Measurements from ENCODE around the gene SLC25A40.

The SLC25A40 gene

DNA sequence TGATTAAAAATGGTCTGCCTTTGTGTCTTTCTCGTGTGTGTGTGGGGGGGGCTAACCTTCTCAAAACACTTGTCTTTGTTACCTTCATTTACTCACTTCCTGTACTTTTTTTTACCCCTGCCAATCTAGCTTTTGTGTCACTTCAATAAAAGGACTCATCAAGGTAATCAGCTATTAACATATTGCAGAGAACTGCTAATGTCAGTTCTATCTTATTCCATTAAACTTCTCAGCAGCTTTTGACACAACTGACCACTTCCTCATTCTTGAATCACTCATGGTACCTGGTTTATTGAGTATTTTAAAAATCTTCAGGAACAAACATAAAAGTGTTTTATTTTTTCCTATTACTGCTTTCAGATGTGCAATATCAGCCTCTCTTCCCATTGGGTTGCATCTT, 59.8 kb downstream of the SLC25A40 start:
- H3K4me3 ChIP-seq (ENCODE audit: low read depth, low read length), result no peak overlapping the region
- ChIA-PET POLR2A (no interaction called here), CTCF (no interaction called here)
- TF ChIP-seq, protein P1, sequence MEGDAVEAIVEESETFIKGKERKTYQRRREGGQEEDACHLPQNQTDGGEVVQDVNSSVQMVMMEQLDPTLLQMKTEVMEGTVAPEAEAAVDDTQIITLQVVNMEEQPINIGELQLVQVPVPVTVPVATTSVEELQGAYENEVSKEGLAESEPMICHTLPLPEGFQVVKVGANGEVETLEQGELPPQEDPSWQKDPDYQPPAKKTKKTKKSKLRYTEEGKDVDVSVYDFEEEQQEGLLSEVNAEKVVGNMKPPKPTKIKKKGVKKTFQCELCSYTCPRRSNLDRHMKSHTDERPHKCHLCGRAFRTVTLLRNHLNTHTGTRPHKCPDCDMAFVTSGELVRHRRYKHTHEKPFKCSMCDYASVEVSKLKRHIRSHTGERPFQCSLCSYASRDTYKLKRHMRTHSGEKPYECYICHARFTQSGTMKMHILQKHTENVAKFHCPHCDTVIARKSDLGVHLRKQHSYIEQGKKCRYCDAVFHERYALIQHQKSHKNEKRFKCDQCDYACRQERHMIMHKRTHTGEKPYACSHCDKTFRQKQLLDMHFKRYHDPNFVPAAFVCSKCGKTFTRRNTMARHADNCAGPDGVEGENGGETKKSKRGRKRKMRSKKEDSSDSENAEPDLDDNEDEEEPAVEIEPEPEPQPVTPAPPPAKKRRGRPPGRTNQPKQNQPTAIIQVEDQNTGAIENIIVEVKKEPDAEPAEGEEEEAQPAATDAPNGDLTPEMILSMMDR (IDR thresholded peaks at IDR 0.05; ENCODE audit: insufficient read depth, low read length, missing control alignments), result no peak
- DNase-seq (ENCODE audit: low read depth, low spot score), result no peak

DNA sequence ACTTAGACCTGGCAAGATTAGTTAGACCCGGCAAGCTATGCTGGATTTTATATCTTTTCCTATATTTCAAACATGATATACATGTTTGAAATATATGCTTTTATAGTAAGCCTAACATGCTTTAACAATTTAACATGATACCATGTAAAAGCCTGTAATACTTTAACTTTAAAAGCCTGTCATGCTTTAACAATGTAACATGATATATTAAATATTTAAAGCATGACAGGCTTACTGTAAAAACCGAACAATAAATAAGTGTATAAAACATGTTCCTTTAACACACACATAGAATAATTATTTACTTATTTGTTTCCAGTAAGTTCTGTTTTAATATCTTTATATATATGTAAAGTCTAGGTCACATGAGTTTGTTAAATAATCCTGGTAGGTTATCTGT, 65.4 kb downstream of the SLC25A40 start:
- no peak for DNase-seq (ENCODE audit: low read depth, low spot score)
- TF ChIP-seq, protein P1 (IDR thresholded peaks at IDR 0.05; ENCODE audit: insufficient read depth, low read length, missing control alignments), result no peak
- CTCF ChIA-PET, result interaction anchor here (2.9 kb wide), 1 partner anchor 13 kb away, joined by 15 read pairs; no protein-coding TSS in a partner anchor
- H3K4me3 ChIP-seq (ENCODE audit: low read depth, low read length), result no peak overlapping the region
- POLR2A ChIA-PET, result no interaction called here

DNA sequence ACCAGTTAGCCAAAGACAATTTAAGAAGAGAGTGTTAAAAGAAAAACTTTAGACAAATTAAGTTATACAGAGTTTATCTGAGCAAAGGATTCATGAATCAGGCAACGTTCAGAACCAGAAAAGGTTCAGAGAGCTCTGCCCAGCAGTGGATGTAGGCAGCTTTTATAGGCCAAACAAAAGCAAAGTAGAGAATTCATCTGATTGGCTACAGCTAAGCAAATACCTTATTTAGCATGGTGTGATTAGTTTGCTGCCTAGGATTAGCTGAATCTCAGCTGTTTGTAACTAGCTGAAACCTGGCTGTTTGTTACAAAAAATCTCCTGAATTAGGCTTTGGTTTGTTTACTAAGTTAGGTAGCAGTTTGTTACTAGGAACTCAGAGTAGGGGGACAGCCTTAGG, 66.0 kb downstream of the SLC25A40 start:
- TF ChIP-seq, protein P1 (IDR thresholded peaks at IDR 0.05; ENCODE audit: insufficient read depth, low read length, missing control alignments), result no peak
- H3K4me3 ChIP-seq (ENCODE audit: low read depth, low read length), result no peak overlapping the region
- CTCF ChIA-PET, result interaction anchor here (2.9 kb wide), 1 partner anchor 12 kb away, joined by 15 read pairs; no protein-coding TSS in a partner anchor
- POLR2A ChIA-PET, result no interaction called here
- DNase-seq (ENCODE audit: low read depth, low spot score), result no peak

DNA sequence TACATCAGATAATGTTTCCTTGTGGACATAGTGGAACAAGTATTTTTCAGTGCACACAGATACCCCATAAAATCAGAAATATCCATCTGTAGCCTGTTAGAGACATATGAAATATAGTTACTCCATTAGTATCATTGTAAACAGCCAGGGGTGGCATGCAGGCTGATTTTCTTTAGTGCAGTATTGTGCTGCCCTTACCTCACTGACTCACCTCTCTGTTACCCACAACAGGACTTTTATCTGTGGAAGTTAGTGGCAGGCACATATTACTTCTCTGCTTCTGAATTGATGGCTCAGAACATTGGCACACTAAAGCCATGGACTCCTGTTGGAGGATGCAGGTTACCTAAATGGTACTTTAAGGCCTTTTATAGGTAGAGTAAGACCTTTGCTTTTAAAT, 70.0 kb downstream of the SLC25A40 start:
- DNase-seq (ENCODE audit: low read depth, low spot score), result no peak
- no peak overlapping the region for H3K4me3 ChIP-seq (ENCODE audit: low read depth, low read length)
- CTCF ChIA-PET, result no interaction called here
- POLR2A ChIA-PET, result no interaction called here
- TF ChIP-seq, protein P1 (IDR thresholded peaks at IDR 0.05; ENCODE audit: insufficient read depth, low read length, missing control alignments), result no peak

GRCh38 chr7:87797798-87798403, 78.3 kb downstream of the SLC25A40 start:
- DNase-seq (ENCODE audit: low read depth, low spot score), result peak; percentile 3
- TF ChIP-seq, protein P1 (IDR thresholded peaks at IDR 0.05; ENCODE audit: insufficient read depth, low read length, missing control alignments), result peak; percentile 49
- CTCF ChIA-PET, result interaction anchor here (0.7 to 5.3 kb wide), 12 partner anchors 10 to 314 kb away, joined by 3 to 70 read pairs (median 3); no protein-coding TSS in a partner anchor
- POLR2A ChIA-PET, result no interaction called here
- H3K4me3 ChIP-seq (ENCODE audit: low read depth, low read length), result no peak overlapping the region

DNA sequence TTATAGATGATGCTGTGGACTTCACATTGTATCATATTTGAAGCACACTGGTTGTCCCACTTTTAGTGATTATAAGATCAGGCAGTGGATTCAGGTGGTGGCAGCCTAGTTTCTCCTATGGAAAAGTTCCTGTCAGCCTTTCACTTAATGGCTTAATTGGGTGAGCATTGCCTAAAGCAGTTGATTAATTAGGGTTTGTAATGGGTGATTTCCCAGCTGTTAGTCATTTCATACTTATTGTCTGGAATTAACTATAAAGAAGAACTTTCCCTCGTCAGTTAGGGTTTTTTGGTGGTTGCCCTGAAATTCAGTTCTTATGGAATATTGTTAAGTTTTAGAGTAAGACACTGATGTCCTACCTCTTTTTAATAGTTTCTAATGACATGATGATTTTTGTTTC, 78.8 kb downstream of the SLC25A40 start:
- DNase-seq (ENCODE audit: low read depth, low spot score), result no peak
- ChIA-PET POLR2A (no interaction called here), CTCF (interaction anchor here (0.7 to 5.3 kb wide), 12 partner anchors 12 to 315 kb away, joined by 3 to 70 read pairs (median 3); no protein-coding TSS in a partner anchor)
- no peak overlapping the region for H3K4me3 ChIP-seq (ENCODE audit: low read depth, low read length)
- TF ChIP-seq, protein P1 (IDR thresholded peaks at IDR 0.05; ENCODE audit: insufficient read depth, low read length, missing control alignments), result no peak

Data from AG04449 (cell line).